Parathyroid adenoma (tissue), 2 donors: ENCODE measurements around the gene GRIK3.

Experiments
- H2AFZ ChIP-seq: fragments of 300-600 bp; sonication (generic); one replicate; pipeline ENCODE4 v1.7.0; 2017; ENCODE audit warnings: antibody characterized with exemption, mild to moderate bottlenecking
- H3K27ac ChIP-seq: fragments of 300-600 bp; sonication (generic); one replicate; pipeline ENCODE4 v1.7.0; 2017
- H3K27me3 ChIP-seq: fragments of 300-600 bp; sonication (generic); one replicate; pipeline ENCODE4 v1.7.0; 2017; ENCODE audit warnings: low read length; ENCODE audit not compliant: control insufficient read depth, insufficient read depth
- H3K36me3 ChIP-seq: fragments of 300-600 bp; sonication (generic); one replicate; pipeline ENCODE4 v1.7.0; 2017; ENCODE audit warnings: low read length; ENCODE audit not compliant: control insufficient read depth, insufficient read depth
- H3K4me1 ChIP-seq: fragments of 300-600 bp; sonication (generic); one replicate; pipeline ENCODE4 v1.7.0; 2017; ENCODE audit warnings: control low read depth
- H3K4me2 ChIP-seq: fragments of 300-600 bp; sonication (generic); one replicate; pipeline ENCODE4 v1.7.0; 2017; ENCODE audit warnings: low read length
- H3K4me3 ChIP-seq: fragments of 300-600 bp; sonication (generic); one replicate; pipeline ENCODE4 v1.7.0; 2017; ENCODE audit warnings: low read depth, low read length
- H3K79me2 ChIP-seq: fragments of 300-600 bp; sonication (generic); one replicate; pipeline ENCODE4 v1.7.0; 2017; ENCODE audit warnings: control low read depth
- H3K9ac ChIP-seq: fragments of 300-600 bp; sonication (generic); one replicate; pipeline ENCODE4 v1.7.0; 2017; ENCODE audit warnings: mild to moderate bottlenecking
- H3K9me3 ChIP-seq: fragments of 300-600 bp; sonication (generic); one replicate; pipeline ENCODE4 v1.7.0; 2017; ENCODE audit warnings: low read length; ENCODE audit not compliant: control insufficient read depth
- TF ChIP-seq, protein P1 (sequence below): fragments of 300-600 bp; sonication (generic); IDR thresholded peaks from one replicate; pipeline ENCODE4 v1.7.0; 2017; ENCODE audit warnings: antibody characterized with exemption, mild to moderate bottlenecking
- donor health status: primary hyperparathyroidism.

The GRIK3 gene

GRCh38 chr1:36981771-36982622 is 52.3 kb downstream of the GRIK3 start:
- H3K27me3 ChIP-seq, result no peaks in the 10 kb centered on the region
- no peaks in the 10 kb centered on the region for H3K36me3 ChIP-seq
- H3K27ac ChIP-seq, result no peak overlapping the region
- H3K9me3 ChIP-seq, result no peaks in the 10 kb centered on the region
- no peak overlapping the region for H3K9ac ChIP-seq
- TF ChIP-seq, protein P1, sequence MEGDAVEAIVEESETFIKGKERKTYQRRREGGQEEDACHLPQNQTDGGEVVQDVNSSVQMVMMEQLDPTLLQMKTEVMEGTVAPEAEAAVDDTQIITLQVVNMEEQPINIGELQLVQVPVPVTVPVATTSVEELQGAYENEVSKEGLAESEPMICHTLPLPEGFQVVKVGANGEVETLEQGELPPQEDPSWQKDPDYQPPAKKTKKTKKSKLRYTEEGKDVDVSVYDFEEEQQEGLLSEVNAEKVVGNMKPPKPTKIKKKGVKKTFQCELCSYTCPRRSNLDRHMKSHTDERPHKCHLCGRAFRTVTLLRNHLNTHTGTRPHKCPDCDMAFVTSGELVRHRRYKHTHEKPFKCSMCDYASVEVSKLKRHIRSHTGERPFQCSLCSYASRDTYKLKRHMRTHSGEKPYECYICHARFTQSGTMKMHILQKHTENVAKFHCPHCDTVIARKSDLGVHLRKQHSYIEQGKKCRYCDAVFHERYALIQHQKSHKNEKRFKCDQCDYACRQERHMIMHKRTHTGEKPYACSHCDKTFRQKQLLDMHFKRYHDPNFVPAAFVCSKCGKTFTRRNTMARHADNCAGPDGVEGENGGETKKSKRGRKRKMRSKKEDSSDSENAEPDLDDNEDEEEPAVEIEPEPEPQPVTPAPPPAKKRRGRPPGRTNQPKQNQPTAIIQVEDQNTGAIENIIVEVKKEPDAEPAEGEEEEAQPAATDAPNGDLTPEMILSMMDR, result no peak
- no peaks in the 10 kb centered on the region for H3K79me2 ChIP-seq
- H3K4me1 ChIP-seq, result no peaks in the 10 kb centered on the region
- H3K4me2 ChIP-seq, result no peak overlapping the region
- H2AFZ ChIP-seq, result no peak overlapping the region
- H3K4me3 ChIP-seq, result no peak overlapping the region

- Histone ChIP-seq H2AFZ (no peak overlapping the region), H3K27me3 (no peaks in the 10 kb centered on the region), H3K79me2 (no peaks in the 10 kb centered on the region), H3K9ac (no peak overlapping the region), H3K4me2 (no peak overlapping the region), H3K4me1 (no peaks in the 10 kb centered on the region), H3K36me3 (no peaks in the 10 kb centered on the region), H3K9me3 (no peaks in the 10 kb centered on the region), H3K4me3 (no peak overlapping the region), H3K27ac (no peak overlapping the region)
- TF ChIP-seq, protein P1, result no peak
Measured at GRCh38 chr1:36981126-36981525, 53.2 kb downstream of the GRIK3 start.

DNA sequence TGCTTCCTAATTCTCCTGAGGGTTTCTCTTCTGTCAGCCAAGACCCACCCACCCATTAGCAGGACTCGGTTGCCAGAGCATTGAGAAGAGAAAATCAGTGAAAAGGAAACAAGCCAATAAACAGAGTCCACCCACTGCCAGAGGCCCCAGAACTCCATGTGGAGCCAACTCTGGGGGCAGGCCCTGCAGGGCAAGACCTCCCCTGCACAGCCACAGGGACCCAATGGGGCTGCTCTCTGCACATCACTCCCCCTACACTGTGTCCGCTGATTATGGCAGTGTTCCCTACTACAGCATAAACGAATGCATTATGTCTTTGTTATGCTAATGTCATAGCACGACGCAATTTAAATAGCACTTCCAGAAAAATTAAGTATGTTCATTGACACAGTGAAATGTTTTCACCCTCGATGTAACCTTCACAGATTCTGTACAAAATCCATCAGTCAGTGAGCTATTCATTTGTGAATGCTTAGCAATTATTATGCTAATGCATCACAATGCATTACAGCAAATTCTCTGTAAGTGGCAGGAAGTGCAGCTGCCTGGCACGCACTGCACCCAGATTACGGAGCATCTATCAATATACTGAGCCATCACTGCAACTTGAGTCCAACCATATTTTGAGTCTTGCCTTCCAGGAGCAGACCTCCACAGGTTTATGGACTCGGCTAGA is 56.4 kb downstream of the GRIK3 start:
- Histone ChIP-seq H2AFZ (no peak overlapping the region), H3K27ac (no peak overlapping the region), H3K4me1 (no peaks in the 10 kb centered on the region), H3K27me3 (no peaks in the 10 kb centered on the region), H3K36me3 (no peaks in the 10 kb centered on the region), H3K4me3 (no peak overlapping the region), H3K9me3 (no peaks in the 10 kb centered on the region), H3K9ac (no peak overlapping the region), H3K4me2 (no peak overlapping the region), H3K79me2 (no peaks in the 10 kb centered on the region)
- TF ChIP-seq, protein P1, result no peak

DNA sequence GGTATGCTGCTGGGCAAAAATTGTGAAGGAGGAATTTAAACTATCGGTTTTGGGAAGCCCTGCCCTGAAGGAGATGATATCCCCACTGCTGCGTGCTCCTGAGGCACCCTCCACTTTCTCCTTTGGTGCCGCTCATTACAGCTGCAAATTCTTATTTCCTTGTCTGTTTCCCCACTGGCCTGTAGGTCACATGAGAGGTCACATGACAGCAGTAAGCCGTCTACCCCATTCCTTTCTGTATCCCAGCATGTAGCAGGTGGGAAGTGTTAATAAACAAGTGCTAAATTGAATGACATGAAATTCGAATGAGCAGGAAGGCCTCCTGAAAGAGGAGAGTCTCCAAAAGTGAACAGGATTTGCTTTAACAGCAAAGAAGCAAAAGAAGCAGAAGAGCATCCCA is 58.7 kb downstream of the GRIK3 start:
- H3K4me1 ChIP-seq, result no peaks in the 10 kb centered on the region
- no peaks in the 10 kb centered on the region for H3K36me3 ChIP-seq
- H3K4me3 ChIP-seq, result no peak overlapping the region
- H3K9me3 ChIP-seq, result no peaks in the 10 kb centered on the region
- H3K27ac ChIP-seq, result no peak overlapping the region
- no peak overlapping the region for H3K9ac ChIP-seq
- no peak overlapping the region for H3K4me2 ChIP-seq
- TF ChIP-seq, protein P1, result no peak
- H3K27me3 ChIP-seq, result no peaks in the 10 kb centered on the region
- H3K79me2 ChIP-seq, result no peaks in the 10 kb centered on the region
- no peak overlapping the region for H2AFZ ChIP-seq
